GM12892 (cell line): ENCODE measurements around the gene DHX16.
A peak's percentile ranks its signal among the peaks of the same experiment; 100 is the strongest.

Source experiments
- POLR2AphosphoS5 ChIP-seq: IDR thresholded peaks from 2 replicates; pipeline ENCODE4 v1.6.1; 2011; ENCODE audit warnings: low read depth, low read length, control low read depth
- TAF1 ChIP-seq: IDR thresholded peaks from 2 replicates; pipeline ENCODE4 v1.6.1; 2011; ENCODE audit warnings: low read depth, mild to moderate bottlenecking, control low read depth, low read length, borderline replicate concordance

DNA sequence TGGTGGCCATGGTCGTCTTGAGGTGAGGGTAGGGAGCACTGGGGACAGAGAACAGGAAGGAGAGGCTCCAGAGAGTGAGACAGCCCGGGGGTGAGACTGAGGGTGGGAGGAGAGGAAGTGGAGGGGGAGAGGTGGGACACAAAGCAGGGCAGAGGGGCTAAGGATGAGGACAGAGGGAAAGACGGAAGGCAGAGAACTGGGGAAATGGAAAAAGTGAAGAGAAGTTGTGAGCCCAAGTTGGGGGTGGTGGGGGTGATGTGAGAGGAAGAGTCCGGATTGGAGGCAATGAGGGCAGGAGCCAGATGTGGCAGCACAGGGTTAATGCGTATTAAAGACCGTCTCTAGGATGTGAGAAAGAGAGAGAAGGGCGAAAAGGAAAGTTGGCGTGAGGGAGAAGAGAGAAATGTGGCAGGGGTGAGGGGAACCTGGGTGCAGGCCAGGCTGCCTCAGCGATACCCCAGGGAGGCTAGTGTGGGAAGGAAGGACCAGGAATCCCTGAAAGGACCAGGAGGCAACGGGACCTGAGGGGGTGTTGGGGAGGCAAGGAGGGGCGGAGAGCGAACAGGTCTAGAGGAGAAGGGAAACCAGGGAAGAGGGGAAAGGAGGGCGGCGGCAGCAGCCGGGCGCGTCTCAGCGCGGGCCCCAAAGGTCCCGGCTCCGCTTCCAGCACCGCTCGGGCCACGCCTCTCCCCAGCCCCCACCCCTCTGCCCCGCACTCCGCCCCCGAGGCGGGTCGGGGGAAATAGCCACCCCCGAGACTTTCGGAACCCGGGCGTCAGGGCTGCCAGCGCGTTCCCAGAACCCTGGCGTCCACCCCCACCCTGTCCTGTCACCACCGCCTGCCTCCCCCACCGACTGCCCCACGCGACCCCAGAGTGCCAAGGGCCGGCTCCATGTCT, 13.5 kb upstream of the DHX16 start, which contains the start of gene PPP1R18:
- peak; percentile 36; the same call in 1 of the 2 replicates for TF ChIP-seq POLR2AphosphoS5
- no peak for TF ChIP-seq TAF1
